HEK293 (cell line): Measurements from ENCODE around the gene UHMK1.

Source experiments
- AEBP2 ChIP-seq: fragments of 450-650 bp; formaldehyde crosslinking; IDR thresholded peaks from 2 replicates; pipeline ENCODE4 v1.5.1; 2016; ENCODE audit warnings: missing biosample characterization, missing genetic modification characterization, borderline replicate concordance
- BCL11B ChIP-seq: fragments of 450-650 bp; formaldehyde crosslinking; IDR thresholded peaks from 2 replicates; pipeline ENCODE4 v1.5.1; 2016; ENCODE audit warnings: low read depth, missing biosample characterization, missing genetic modification characterization
- GFI1B ChIP-seq: fragments of 450-650 bp; formaldehyde crosslinking; IDR thresholded peaks from 2 replicates; pipeline ENCODE4 v1.5.1; 2016; ENCODE audit warnings: missing biosample characterization, missing genetic modification characterization
- KLF1 ChIP-seq: fragments of 450-650 bp; formaldehyde crosslinking; IDR thresholded peaks from 2 replicates; pipeline ENCODE4 v1.5.1; 2016; ENCODE audit warnings: missing biosample characterization, missing genetic modification characterization
- KLF16 ChIP-seq: fragments of 450-650 bp; formaldehyde crosslinking; IDR thresholded peaks from 2 replicates; pipeline ENCODE4 v1.5.1; 2017; ENCODE audit warnings: missing biosample characterization, missing genetic modification characterization
- MYNN ChIP-seq: fragments of 450-650 bp; formaldehyde crosslinking; IDR thresholded peaks from 2 replicates; pipeline ENCODE4 v1.5.1; 2016; ENCODE audit warnings: missing biosample characterization, missing genetic modification characterization, borderline replicate concordance
- MZF1 ChIP-seq: fragments of 450-650 bp; formaldehyde crosslinking; IDR thresholded peaks from 2 replicates; pipeline ENCODE4 v1.5.1; 2017; ENCODE audit warnings: missing biosample characterization, missing genetic modification characterization, borderline replicate concordance
- SCRT1 ChIP-seq: fragments of 450-650 bp; formaldehyde crosslinking; IDR thresholded peaks from 2 replicates; pipeline ENCODE4 v1.5.1; 2016; ENCODE audit warnings: missing biosample characterization, missing genetic modification characterization, borderline replicate concordance
- ZNF132 ChIP-seq: fragments of 450-650 bp; formaldehyde crosslinking; IDR thresholded peaks from 2 replicates; pipeline ENCODE4 v1.5.1; 2017; ENCODE audit warnings: missing biosample characterization, missing genetic modification characterization, borderline replicate concordance
- ZNF214 ChIP-seq: fragments of 450-650 bp; formaldehyde crosslinking; IDR thresholded peaks from 2 replicates; pipeline ENCODE4 v1.5.1; 2017; ENCODE audit warnings: missing biosample characterization, mild to moderate bottlenecking, missing genetic modification characterization, borderline replicate concordance
- ZNF239 ChIP-seq: fragments of 450-650 bp; formaldehyde crosslinking; IDR thresholded peaks from 2 replicates; pipeline ENCODE4 v1.5.1; 2016; ENCODE audit warnings: missing biosample characterization, missing genetic modification characterization
- ZNF350 ChIP-seq: fragments of 450-650 bp; formaldehyde crosslinking; IDR thresholded peaks from 2 replicates; pipeline ENCODE4 v1.5.0; 2017; ENCODE audit warnings: missing biosample characterization, mild to moderate bottlenecking, missing genetic modification characterization
- ZNF391 ChIP-seq: fragments of 450-650 bp; formaldehyde crosslinking; IDR thresholded peaks from 2 replicates; pipeline ENCODE4 v1.5.1; 2016; ENCODE audit warnings: low read depth, missing biosample characterization, missing genetic modification characterization, borderline replicate concordance
- ZNF473 ChIP-seq: fragments of 450-650 bp; formaldehyde crosslinking; IDR thresholded peaks from 2 replicates; pipeline ENCODE4 v1.5.1; 2017; ENCODE audit warnings: missing biosample characterization, missing genetic modification characterization
- ZNF521 ChIP-seq: fragments of 450-650 bp; formaldehyde crosslinking; IDR thresholded peaks from 2 replicates; pipeline ENCODE4 v1.5.1; 2017; ENCODE audit warnings: missing biosample characterization, mild to moderate bottlenecking, missing genetic modification characterization
- ZNF529 ChIP-seq: fragments of 450-650 bp; formaldehyde crosslinking; IDR thresholded peaks from 2 replicates; pipeline ENCODE4 v1.5.1; 2017; ENCODE audit warnings: missing genetic modification characterization, missing biosample characterization; ENCODE audit not compliant: insufficient replicate concordance
- ZNF555 ChIP-seq: fragments of 450-650 bp; formaldehyde crosslinking; conservative IDR thresholded peaks from 2 replicates; pipeline ENCODE4 v1.5.1; 2017; ENCODE audit warnings: missing biosample characterization, mild to moderate bottlenecking, missing genetic modification characterization, inconsistent platforms
- ZNF596 ChIP-seq: fragments of 450-650 bp; IDR thresholded peaks from 2 replicates; pipeline ENCODE4 v1.5.0; 2018; ENCODE audit warnings: missing biosample characterization, mild to moderate bottlenecking, missing genetic modification characterization, moderate library complexity
- ZNF610 ChIP-seq: fragments of 450-650 bp; formaldehyde crosslinking; IDR thresholded peaks from 2 replicates; pipeline ENCODE4 v1.5.1; 2016; ENCODE audit warnings: missing biosample characterization, missing genetic modification characterization, borderline replicate concordance
- ZNF664 ChIP-seq: fragments of 450-650 bp; formaldehyde crosslinking; IDR thresholded peaks from 2 replicates; pipeline ENCODE4 v1.5.1; 2016; ENCODE audit warnings: missing biosample characterization, missing genetic modification characterization
- ZNF768 ChIP-seq: fragments of 450-650 bp; formaldehyde crosslinking; IDR thresholded peaks from 2 replicates; pipeline ENCODE4 v1.5.1; 2018; ENCODE audit warnings: missing biosample characterization, mild to moderate bottlenecking, missing genetic modification characterization
- ZSCAN23 ChIP-seq: fragments of 450-650 bp; formaldehyde crosslinking; IDR thresholded peaks from 2 replicates; pipeline ENCODE4 v1.5.1; 2016; ENCODE audit warnings: missing biosample characterization, missing genetic modification characterization
- TF ChIP-seq, protein P1 (sequence below): fragments of 450-650 bp; formaldehyde crosslinking; IDR thresholded peaks from 2 replicates; pipeline ENCODE4 v1.5.1; 2016; ENCODE audit warnings: missing biosample characterization, missing genetic modification characterization
- TF ChIP-seq, protein P2 (sequence below): fragments of 450-650 bp; formaldehyde crosslinking; IDR thresholded peaks from 2 replicates; pipeline ENCODE4 v1.5.1; 2017; ENCODE audit warnings: missing biosample characterization, missing genetic modification characterization
- TF ChIP-seq, protein P3 (sequence below): fragments of 450-650 bp; formaldehyde crosslinking; IDR thresholded peaks from 2 replicates; pipeline ENCODE4 v1.5.1; 2017; ENCODE audit warnings: missing biosample characterization, missing genetic modification characterization
- TF ChIP-seq, protein P4 (sequence below): fragments of 450-650 bp; formaldehyde crosslinking; IDR thresholded peaks from 2 replicates; pipeline ENCODE4 v1.5.1; 2016; ENCODE audit warnings: missing biosample characterization, missing genetic modification characterization, low read depth
- TF ChIP-seq, protein P5 (sequence below): fragments of 450-650 bp; formaldehyde crosslinking; IDR thresholded peaks from 2 replicates; pipeline ENCODE4 v1.5.1; 2016; ENCODE audit warnings: missing biosample characterization, missing genetic modification characterization

UHMK1 gene

GRCh38 chr1:162561616-162562469, 64.2 kb downstream of the UHMK1 start, which contains the start of gene UAP1 (continued):
- TF ChIP-seq, protein P1, sequence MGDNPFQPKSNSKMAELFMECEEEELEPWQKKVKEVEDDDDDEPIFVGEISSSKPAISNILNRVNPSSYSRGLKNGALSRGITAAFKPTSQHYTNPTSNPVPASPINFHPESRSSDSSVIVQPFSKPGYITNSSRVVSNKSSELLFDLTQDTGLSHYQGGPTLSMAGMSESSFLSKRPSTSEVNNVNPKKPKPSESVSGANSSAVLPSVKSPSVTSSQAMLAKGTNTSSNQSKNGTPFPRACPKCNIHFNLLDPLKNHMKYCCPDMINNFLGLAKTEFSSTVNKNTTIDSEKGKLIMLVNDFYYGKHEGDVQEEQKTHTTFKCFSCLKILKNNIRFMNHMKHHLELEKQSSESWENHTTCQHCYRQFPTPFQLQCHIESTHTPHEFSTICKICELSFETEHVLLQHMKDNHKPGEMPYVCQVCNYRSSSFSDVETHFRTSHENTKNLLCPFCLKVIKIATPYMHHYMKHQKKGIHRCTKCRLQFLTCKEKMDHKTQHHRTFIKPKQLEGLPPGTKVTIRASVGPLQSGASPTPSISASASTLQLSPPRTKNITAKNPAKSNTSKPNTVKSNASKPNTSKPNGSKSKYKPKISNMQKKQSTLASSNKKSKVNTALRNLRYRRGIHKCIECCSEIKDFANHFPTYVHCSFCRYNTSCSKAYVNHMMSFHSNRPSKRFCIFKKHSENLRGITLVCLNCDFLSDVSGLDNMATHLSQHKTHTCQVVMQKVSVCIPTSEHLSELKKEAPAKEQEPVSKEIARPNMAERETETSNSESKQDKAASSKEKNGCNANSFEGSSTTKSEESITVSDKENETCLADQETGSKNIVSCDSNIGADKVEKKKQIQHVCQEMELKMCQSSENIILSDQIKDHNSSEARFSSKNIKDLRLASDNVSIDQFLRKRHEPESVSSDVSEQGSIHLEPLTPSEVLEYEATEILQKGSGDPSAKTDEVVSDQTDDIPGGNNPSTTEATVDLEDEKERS, result no peak
- TF ChIP-seq ZNF350 (tag by site-specific recombination) (no peak), ZNF610 (tag by site-specific recombination) (no peak), MZF1 (tag by site-specific recombination) (no peak), ZNF596 (0 out of 2 replicates have a peak, but pooled peaks have one; percentile 6), ZNF521 (tag by site-specific recombination) (no peak), ZNF473 (tag by site-specific recombination) (no peak), ZSCAN23 (no peak), ZNF214 (no peak), ZNF768 (tag by site-specific recombination) (peak; percentile 11; the same call in 1 of the 2 replicates), ZNF239 (tag by site-specific recombination) (no peak), ZNF132 (tag by site-specific recombination) (no peak), KLF1 (no peak), ZNF529 (tag by site-specific recombination) (no peak), ZNF391 (no peak; the same call in 1 of the 2 replicates), SCRT1 (tag by site-specific recombination) (no peak), MYNN (tag by site-specific recombination) (no peak), BCL11B (tag by site-specific recombination) (no peak), AEBP2 (tag by site-specific recombination) (no peak), ZNF664 (tag by site-specific recombination) (no peak), GFI1B (tag by site-specific recombination) (no peak), ZNF555 (no peak), KLF16 (tag by site-specific recombination) (peak; percentile 71)
- TF ChIP-seq, protein P2, sequence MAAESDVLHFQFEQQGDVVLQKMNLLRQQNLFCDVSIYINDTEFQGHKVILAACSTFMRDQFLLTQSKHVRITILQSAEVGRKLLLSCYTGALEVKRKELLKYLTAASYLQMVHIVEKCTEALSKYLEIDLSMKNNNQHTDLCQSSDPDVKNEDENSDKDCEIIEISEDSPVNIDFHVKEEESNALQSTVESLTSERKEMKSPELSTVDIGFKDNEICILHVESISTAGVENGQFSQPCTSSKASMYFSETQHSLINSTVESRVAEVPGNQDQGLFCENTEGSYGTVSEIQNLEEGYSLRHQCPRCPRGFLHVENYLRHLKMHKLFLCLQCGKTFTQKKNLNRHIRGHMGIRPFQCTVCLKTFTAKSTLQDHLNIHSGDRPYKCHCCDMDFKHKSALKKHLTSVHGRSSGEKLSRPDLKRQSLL (tag by site-specific recombination), result 0 out of 2 replicates have a peak, but pooled peaks have one; percentile 41
- TF ChIP-seq, protein P3, sequence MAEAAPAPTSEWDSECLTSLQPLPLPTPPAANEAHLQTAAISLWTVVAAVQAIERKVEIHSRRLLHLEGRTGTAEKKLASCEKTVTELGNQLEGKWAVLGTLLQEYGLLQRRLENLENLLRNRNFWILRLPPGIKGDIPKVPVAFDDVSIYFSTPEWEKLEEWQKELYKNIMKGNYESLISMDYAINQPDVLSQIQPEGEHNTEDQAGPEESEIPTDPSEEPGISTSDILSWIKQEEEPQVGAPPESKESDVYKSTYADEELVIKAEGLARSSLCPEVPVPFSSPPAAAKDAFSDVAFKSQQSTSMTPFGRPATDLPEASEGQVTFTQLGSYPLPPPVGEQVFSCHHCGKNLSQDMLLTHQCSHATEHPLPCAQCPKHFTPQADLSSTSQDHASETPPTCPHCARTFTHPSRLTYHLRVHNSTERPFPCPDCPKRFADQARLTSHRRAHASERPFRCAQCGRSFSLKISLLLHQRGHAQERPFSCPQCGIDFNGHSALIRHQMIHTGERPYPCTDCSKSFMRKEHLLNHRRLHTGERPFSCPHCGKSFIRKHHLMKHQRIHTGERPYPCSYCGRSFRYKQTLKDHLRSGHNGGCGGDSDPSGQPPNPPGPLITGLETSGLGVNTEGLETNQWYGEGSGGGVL, result peak; percentile 49; the same call in 1 of the 2 replicates
- TF ChIP-seq, protein P4, sequence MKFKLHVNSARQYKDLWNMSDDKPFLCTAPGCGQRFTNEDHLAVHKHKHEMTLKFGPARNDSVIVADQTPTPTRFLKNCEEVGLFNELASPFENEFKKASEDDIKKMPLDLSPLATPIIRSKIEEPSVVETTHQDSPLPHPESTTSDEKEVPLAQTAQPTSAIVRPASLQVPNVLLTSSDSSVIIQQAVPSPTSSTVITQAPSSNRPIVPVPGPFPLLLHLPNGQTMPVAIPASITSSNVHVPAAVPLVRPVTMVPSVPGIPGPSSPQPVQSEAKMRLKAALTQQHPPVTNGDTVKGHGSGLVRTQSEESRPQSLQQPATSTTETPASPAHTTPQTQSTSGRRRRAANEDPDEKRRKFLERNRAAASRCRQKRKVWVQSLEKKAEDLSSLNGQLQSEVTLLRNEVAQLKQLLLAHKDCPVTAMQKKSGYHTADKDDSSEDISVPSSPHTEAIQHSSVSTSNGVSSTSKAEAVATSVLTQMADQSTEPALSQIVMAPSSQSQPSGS (tag by site-specific recombination), result no peak
- TF ChIP-seq, protein P5, sequence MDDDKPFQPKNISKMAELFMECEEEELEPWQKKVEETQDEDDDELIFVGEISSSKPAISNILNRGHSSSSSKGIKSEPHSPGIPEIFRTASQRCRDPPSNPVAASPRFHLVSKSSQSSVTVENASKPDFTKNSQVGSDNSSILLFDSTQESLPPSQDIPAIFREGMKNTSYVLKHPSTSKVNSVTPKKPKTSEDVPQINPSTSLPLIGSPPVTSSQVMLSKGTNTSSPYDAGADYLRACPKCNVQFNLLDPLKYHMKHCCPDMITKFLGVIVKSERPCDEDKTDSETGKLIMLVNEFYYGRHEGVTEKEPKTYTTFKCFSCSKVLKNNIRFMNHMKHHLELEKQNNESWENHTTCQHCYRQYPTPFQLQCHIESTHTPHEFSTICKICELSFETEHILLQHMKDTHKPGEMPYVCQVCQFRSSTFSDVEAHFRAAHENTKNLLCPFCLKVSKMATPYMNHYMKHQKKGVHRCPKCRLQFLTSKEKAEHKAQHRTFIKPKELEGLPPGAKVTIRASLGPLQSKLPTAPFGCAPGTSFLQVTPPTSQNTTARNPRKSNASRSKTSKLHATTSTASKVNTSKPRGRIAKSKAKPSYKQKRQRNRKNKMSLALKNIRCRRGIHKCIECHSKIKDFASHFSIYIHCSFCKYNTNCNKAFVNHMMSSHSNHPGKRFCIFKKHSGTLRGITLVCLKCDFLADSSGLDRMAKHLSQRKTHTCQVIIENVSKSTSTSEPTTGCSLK (tag by site-specific recombination), result no peak
